NCI-H82 (cell line): ENCODE data around the gene SRRT.
"Not testable (repeated sequence)": the region's sequence is repeated elsewhere in the genome, so short reads cannot be mapped to it uniquely, and the experiment has no call there.

Experiments
- DNase-seq: peaks from one replicate; lab custom pipeline; 2025; lab: John Stamatoyannopoulos, UW

The SRRT gene

DNA sequence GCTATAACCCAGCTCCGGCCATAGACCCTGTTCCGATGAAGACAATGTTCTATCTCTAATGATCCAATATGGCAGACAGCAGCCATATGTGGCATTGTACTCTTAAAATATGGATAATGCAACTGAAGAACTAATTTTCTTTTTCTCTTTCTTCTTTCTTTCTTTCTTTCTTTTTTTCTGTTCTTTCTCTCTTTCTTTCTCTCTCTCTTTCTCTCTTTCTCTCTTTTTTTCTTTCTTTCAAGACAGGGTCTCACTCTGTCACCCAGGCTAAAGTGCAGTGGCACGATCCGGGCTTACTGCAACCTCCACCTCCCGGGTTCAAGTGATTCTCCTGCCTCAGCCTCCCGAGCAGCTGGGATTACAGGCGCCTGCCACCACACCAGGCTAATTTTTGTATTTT lies 61.3 kb downstream of the SRRT start:
- DNase-seq, result not testable (repeated sequence)
